ENCODE data around the gene ST8SIA4. TPM values are rescaled to one million over a fixed set of nuclear protein-coding genes. Genes with fewer than 3 reads are reported as not detected.

The ST8SIA4 gene
- total RNA-seq, 2 experiments from 2014 or later = 17.8 to 19.5 TPM

GRCh38 chr5:100863739-100864138 is 39.3 kb downstream of the ST8SIA4 start:
- no peak overlapping the region for H3K27ac Mint-ChIP-seq

GRCh38 chr5:100861148-100861547 is 41.9 kb downstream of the ST8SIA4 start:
- Histone ChIP-seq H3K36me3 (ENCODE audit: insufficient read depth, low read length) (peaks cover 15% of the 10 kb centered on the region), H3K4me1 (ENCODE audit: insufficient read depth, low read length) (no peaks in the 10 kb centered on the region), H3K4me3 (ENCODE audit: low read length) (no peak overlapping the region), H3K9me3 (ENCODE audit: control insufficient read depth in 1 of 2, insufficient read depth in 1 of 2, low read length in 2 of 2) (no peaks in the 10 kb centered on the region), H3K27ac (ENCODE audit: low read depth in 1 of 2, low read length in 2 of 2) (no peak overlapping the region), H3K27me3 (ENCODE audit: control insufficient read depth in 1 of 2, insufficient read depth in 2 of 2, low read length in 2 of 2) (no peaks in the 10 kb centered on the region)
- no peak for TF ChIP-seq CTCF (IDR thresholded peaks at IDR 0.05)
- H3K27ac Mint-ChIP-seq = no peak overlapping the region
- peaks cover 37% of the 10 kb centered on the region for H3K36me3 Mint-ChIP-seq (ENCODE audit: low read depth)
- peaks cover 49% of the 10 kb centered on the region for H3K4me1 Mint-ChIP-seq (ENCODE audit: low read depth)
- DNase-seq (no peak), ATAC-seq (ENCODE audit: poor library complexity) (no peak)
- H3K9me3 Mint-ChIP-seq = no peaks in the 10 kb centered on the region
- H3K4me3 Mint-ChIP-seq = no peak overlapping the region
- no peaks in the 10 kb centered on the region for H3K27me3 Mint-ChIP-seq
- ChIA-PET CTCF (no interaction called here), POLR2A (interaction anchor here (0.9 to 1.8 kb wide), 2 partner anchors 41 to 43 kb away, joined by 3 to 4 read pairs; no protein-coding TSS in a partner anchor)
- intact Hi-C loops (cut with DNase I, micrococcal nuclease) = no loop called here

More at GRCh38 chr5:100863739-100864138, 39.3 kb downstream of the ST8SIA4 start:
- H3K4me3 ChIP-seq (ENCODE audit: low read length) = no peak overlapping the region
- no peaks in the 10 kb centered on the region for H3K4me1 ChIP-seq (ENCODE audit: insufficient read depth, low read length)
- no peaks in the 10 kb centered on the region for H3K27me3 ChIP-seq (ENCODE audit: control insufficient read depth in 1 of 2, insufficient read depth in 2 of 2, low read length in 2 of 2)
- no peaks in the 10 kb centered on the region for H3K9me3 ChIP-seq (ENCODE audit: control insufficient read depth in 1 of 2, insufficient read depth in 1 of 2, low read length in 2 of 2)
- DNase-seq (no peak), ATAC-seq (ENCODE audit: poor library complexity) (no peak)
- peaks cover 49% of the 10 kb centered on the region for H3K36me3 Mint-ChIP-seq (ENCODE audit: low read depth)
- intact Hi-C loops (cut with DNase I, micrococcal nuclease) = no loop called here
- H3K36me3 ChIP-seq (ENCODE audit: insufficient read depth, low read length) = peaks cover 17% of the 10 kb centered on the region
- TF ChIP-seq CTCF (IDR thresholded peaks at IDR 0.05) = no peak
- no peaks in the 10 kb centered on the region for H3K27me3 Mint-ChIP-seq
- H3K4me1 Mint-ChIP-seq (ENCODE audit: low read depth) = peaks cover 50% of the 10 kb centered on the region
- POLR2A ChIA-PET = no interaction called here
- CTCF ChIA-PET = no interaction called here
- no peaks in the 10 kb centered on the region for H3K9me3 Mint-ChIP-seq
- H3K4me3 Mint-ChIP-seq = no peak overlapping the region
- no peak overlapping the region for H3K27ac ChIP-seq (ENCODE audit: low read depth in 1 of 2, low read length in 2 of 2)

GRCh38 chr5:100860407-100860806 is 42.7 kb downstream of the ST8SIA4 start:
- CTCF ChIA-PET = no interaction called here
- Mint-ChIP-seq H3K4me1 (ENCODE audit: low read depth) (peaks cover 57% of the 10 kb centered on the region), H3K27ac (no peak overlapping the region)

More at GRCh38 chr5:100860407-100860806, 42.7 kb downstream of the ST8SIA4 start:
- Histone ChIP-seq H3K27me3 (ENCODE audit: control insufficient read depth in 1 of 2, insufficient read depth in 2 of 2, low read length in 2 of 2) (no peaks in the 10 kb centered on the region), H3K9me3 (ENCODE audit: control insufficient read depth in 1 of 2, insufficient read depth in 1 of 2, low read length in 2 of 2) (no peaks in the 10 kb centered on the region), H3K27ac (ENCODE audit: low read depth in 1 of 2, low read length in 2 of 2) (no peak overlapping the region), H3K4me3 (ENCODE audit: low read length) (no peak overlapping the region), H3K4me1 (ENCODE audit: insufficient read depth, low read length) (no peaks in the 10 kb centered on the region), H3K36me3 (ENCODE audit: insufficient read depth, low read length) (peaks cover 21% of the 10 kb centered on the region)
- no peak for ATAC-seq (ENCODE audit: poor library complexity)
- H3K4me3 Mint-ChIP-seq = no peak overlapping the region
- intact Hi-C loops (cut with DNase I, micrococcal nuclease) = no loop called here
- TF ChIP-seq CTCF (IDR thresholded peaks at IDR 0.05) = no peak
- H3K27me3 Mint-ChIP-seq = no peaks in the 10 kb centered on the region
- no peaks in the 10 kb centered on the region for H3K9me3 Mint-ChIP-seq
- DNase-seq = no peak
- H3K36me3 Mint-ChIP-seq (ENCODE audit: low read depth) = peaks cover 39% of the 10 kb centered on the region
- POLR2A ChIA-PET = interaction anchor here (1.5 kb wide), 1 partner anchor 43 kb away, joined by 4 read pairs; the partner anchor contains the start of gene ST8SIA4

Measured in CD4-positive, alpha-beta T cell (primary cell).